K562 (cell line): Measurements from ENCODE around the gene P2RX2. TPM values are rescaled to one million over a fixed set of nuclear protein-coding genes. Genes with fewer than 3 reads are reported as not detected.

Experiments
- ARID2 ChIP-seq: fragments of 450-650 bp; IDR thresholded peaks from 2 replicates; pipeline ENCODE4 v1.6.1; 2017; ENCODE audit warnings: antibody characterized with exemption, mild to moderate bottlenecking
- ATF1 ChIP-seq, 2 experiments: fragments of 450-650 bp in 1 of 2; IDR thresholded peaks; 2 replicates each; pipeline ENCODE4 v1.6.1; 2016; ENCODE audit warnings: missing compliant biosample characterization in 1 of 2, missing genetic modification characterization in 1 of 2
- CC2D1A ChIP-seq: fragments of 450-650 bp; IDR thresholded peaks from 2 replicates; pipeline ENCODE4 v1.6.1; 2017; ENCODE audit warnings: mild to moderate bottlenecking
- EP300 ChIP-seq: IDR thresholded peaks from 2 replicates; pipeline ENCODE4 v1.6.1; 2012; ENCODE audit warnings: low read length, improper control_type of control experiment
- GABPA ChIP-seq: fragments of 200-800 bp; sonication (Bioruptor generic); conservative IDR thresholded peaks from 2 replicates; pipeline ENCODE4 v1.6.1; 2016; ENCODE audit warnings: low read depth, missing genetic modification characterization, missing compliant biosample characterization
- GTF2F1 ChIP-seq: IDR thresholded peaks from 2 replicates; pipeline ENCODE4 v1.6.1; 2011; ENCODE audit warnings: low read depth, low read length, improper control_type of control experiment
- LCOR ChIP-seq: sonication (generic); formaldehyde crosslinking; IDR thresholded peaks from 2 replicates; pipeline ENCODE4 v1.8.0; 2022; ENCODE audit warnings: mild to moderate bottlenecking, missing genetic modification reagents
- MECOM ChIP-seq: fragments of 250-450 bp; sonication (Bioruptor Pico); IDR thresholded peaks from 2 replicates; pipeline ENCODE4 v1.8.0; 2022; ENCODE audit warnings: inconsistent platforms
- MED1 ChIP-seq: sonication (generic); formaldehyde crosslinking; IDR thresholded peaks from 2 replicates; pipeline ENCODE4 v1.8.1; 2023; ENCODE audit warnings: missing genetic modification reagents, borderline replicate concordance
- MXI1 ChIP-seq: IDR thresholded peaks from 2 replicates; pipeline ENCODE4 v1.6.1; 2011; ENCODE audit warnings: low read depth, mild to moderate bottlenecking, improper control_type of control experiment, low read length
- NR4A1 ChIP-seq, 2 experiments: fragments of 250-450 bp in 1 of 2; fragments of 450-650 bp in 1 of 2; sonication (Bioruptor Pico) in 1 of 2; IDR thresholded peaks; 2 replicates each; pipeline versions ENCODE4 v1.4.0 to v1.6.1; 2016 to 2020; ENCODE audit warnings: mild to moderate bottlenecking in 2 of 2, missing compliant biosample characterization in 1 of 2, missing genetic modification characterization in 1 of 2, moderate library complexity in 1 of 2
- SRSF7 ChIP-seq: fragments of 200-400 bp; formaldehyde crosslinking; optimal IDR thresholded peaks from 2 replicates; pipeline ENCODE3; 2017; ENCODE audit warnings: mild to moderate bottlenecking, low read depth, low read length
- TAF7 ChIP-seq: fragments of 450-650 bp; IDR thresholded peaks from 2 replicates; pipeline ENCODE4 v1.6.1; 2016; ENCODE audit warnings: missing genetic modification characterization, missing compliant biosample characterization
- UBTF ChIP-seq, 2 experiments: IDR thresholded peaks; 2 replicates each; pipeline ENCODE4 v1.6.1; 2012; ENCODE audit warnings: improper control_type of control experiment in 2 of 2, low read depth in 2 of 2, low read length in 2 of 2, borderline replicate concordance in 1 of 2
- YY1 ChIP-seq, 3 experiments: IDR thresholded peaks; 2 replicates each; pipeline ENCODE4 v1.6.1; 2011; ENCODE audit warnings: low read length in 2 of 3, mild to moderate bottlenecking in 2 of 3, moderate library complexity in 2 of 3, borderline replicate concordance in 1 of 3, control low read depth in 1 of 3, low read depth in 1 of 3; ENCODE audit not compliant: insufficient read depth in 3 of 3, insufficient replicate concordance in 2 of 3, control insufficient read depth in 1 of 3, insufficient read length in 1 of 3; ENCODE audit errors: extremely low read depth in 1 of 3
- ZBTB33 ChIP-seq: sonication (generic); formaldehyde crosslinking; IDR thresholded peaks from 2 replicates; pipeline ENCODE4 v1.8.1; 2023; ENCODE audit warnings: mild to moderate bottlenecking, missing genetic modification reagents
- ZC3H8 ChIP-seq: fragments of 450-650 bp; IDR thresholded peaks from 2 replicates; pipeline ENCODE4 v1.6.1; 2017
- ZNF445 ChIP-seq: fragments of 250-450 bp; sonication (Bioruptor Pico); IDR thresholded peaks from 2 replicates; pipeline ENCODE4 v1.4.0; 2020; ENCODE audit warnings: low read depth, mild to moderate bottlenecking, moderate library complexity
- ZNF644 ChIP-seq: fragments of 200-800 bp; sonication (Bioruptor generic); IDR thresholded peaks from 2 replicates; pipeline ENCODE4 v1.6.1; 2016; ENCODE audit warnings: low read depth, missing genetic modification characterization, missing compliant biosample characterization
- ZZZ3 ChIP-seq: fragments of 450-650 bp; IDR thresholded peaks from 2 replicates; pipeline ENCODE4 v1.6.1; 2016; ENCODE audit warnings: antibody characterized with exemption, mild to moderate bottlenecking, moderate library complexity
- polyA plus RNA-seq, 8 experiments: library from polyadenylated mRNA; depleted of rRNA in 4 of 8; stranded (reverse) in 5 of 8; unstranded in 3 of 8; fragments of >200 nt; fragmentation: Nextera tagmentation in 2 of 8; fragmentation: Illumina TruSeq in 1 of 8; extraction: Ambion mirVana in 2 of 8; extraction: Trizol in 1 of 8; gene quantifications; 2 replicates each; pipeline versions ENCODE4 v1.2.1 to v1.2.3, GENCODE V29; 2011 to 2014; ENCODE audit warnings: inconsistent platforms in 1 of 8, missing spikeins in 1 of 8
- total RNA-seq, 7 experiments: library from RNA; depleted of rRNA in 6 of 7; stranded (reverse); fragments of >200 nt in 6 of 7; fragmentation: Illumina TruSeq in 2 of 7; extraction: Trizol in 2 of 7; gene quantifications; 2 replicates each; pipeline versions ENCODE4 v1.2.1 to v1.2.3, GENCODE V29; 2011 to 2021; ENCODE audit warnings: low replicate concordance in 1 of 7
- TF ChIP-seq, protein P1 (sequence below): sonication (generic); formaldehyde crosslinking; IDR thresholded peaks from 2 replicates; pipeline ENCODE4 v1.8.0; 2022; ENCODE audit warnings: missing genetic modification reagents, mild to moderate bottlenecking, borderline replicate concordance

P2RX2 gene
- total and polyA plus RNA-seq, 9 of the 15 experiments (the other 6 are each of a cell fraction or from before 2014, with no cell fraction given) = not detected

DNA sequence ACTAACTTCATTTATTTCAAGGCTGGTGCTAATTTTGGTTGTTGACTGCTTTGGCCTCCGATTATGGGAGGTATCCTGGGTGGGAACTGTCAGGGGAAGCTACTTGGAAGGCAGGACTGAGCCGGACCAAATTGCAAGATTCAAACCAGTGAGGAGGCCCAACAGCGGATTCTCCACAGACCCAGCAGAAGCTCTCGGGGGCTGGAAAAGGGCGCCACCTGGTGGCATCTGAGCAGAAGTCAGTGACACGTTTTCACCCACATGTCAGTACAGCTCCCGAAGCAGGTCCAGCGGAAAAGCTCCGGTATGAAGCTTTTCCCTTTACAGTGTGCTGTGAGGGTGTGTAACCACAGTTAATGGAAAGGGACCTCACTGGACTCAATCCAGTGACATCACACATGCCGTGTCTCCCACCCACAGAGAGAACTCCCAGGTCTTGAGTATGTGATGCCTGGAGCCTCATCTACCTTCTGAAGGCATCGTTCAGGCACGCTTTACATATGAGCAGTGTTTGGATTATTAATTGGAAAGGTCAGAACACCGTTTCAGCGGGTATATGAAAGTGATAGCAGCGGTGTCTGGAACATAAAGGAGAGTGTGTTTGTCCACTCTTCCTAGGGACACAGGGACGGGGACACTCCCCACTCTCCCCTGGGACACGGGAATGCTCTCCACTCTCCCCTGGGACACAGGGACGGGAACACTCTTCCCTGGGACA lies 3.6 kb upstream of the P2RX2 start (continued):
- TF ChIP-seq, protein P1, sequence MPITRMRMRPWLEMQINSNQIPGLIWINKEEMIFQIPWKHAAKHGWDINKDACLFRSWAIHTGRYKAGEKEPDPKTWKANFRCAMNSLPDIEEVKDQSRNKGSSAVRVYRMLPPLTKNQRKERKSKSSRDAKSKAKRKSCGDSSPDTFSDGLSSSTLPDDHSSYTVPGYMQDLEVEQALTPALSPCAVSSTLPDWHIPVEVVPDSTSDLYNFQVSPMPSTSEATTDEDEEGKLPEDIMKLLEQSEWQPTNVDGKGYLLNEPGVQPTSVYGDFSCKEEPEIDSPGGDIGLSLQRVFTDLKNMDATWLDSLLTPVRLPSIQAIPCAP (CRISPR knock-in tag) = no peak
- no peak for TF ChIP-seq ZNF445 (CRISPR knock-in tag)
- TF ChIP-seq ZNF644 (tag) = no peak
- no peak for TF ChIP-seq UBTF (IDR thresholded peaks at IDR 0.05; ENCODE audit: borderline replicate concordance in 1 of 2, low read depth in 2 of 2, low read length in 2 of 2)
- TF ChIP-seq ZZZ3 = no peak
- no peak for TF ChIP-seq MED1
- TF ChIP-seq CC2D1A = peak; percentile 72
- TF ChIP-seq MECOM = no peak
- TF ChIP-seq GTF2F1 = no peak
- TF ChIP-seq LCOR (CRISPR knock-in tag) = no peak
- TF ChIP-seq GABPA (tag) = no peak
- no peak for TF ChIP-seq TAF7 (tag)
- TF ChIP-seq NR4A1 (CRISPR knock-in tag; IDR thresholded peaks at IDR 0.05) = no peak
- TF ChIP-seq NR4A1 (tag; IDR thresholded peaks at IDR 0.05) = no peak
- peak; percentile 21; the same call in 1 of the 2 replicates for TF ChIP-seq ZBTB33 (CRISPR knock-in tag)
- TF ChIP-seq EP300 = no peak
- peak in 1 of 3 experiments; percentile 31 for TF ChIP-seq YY1 (IDR thresholded peaks at IDR 0.05; ENCODE audit: borderline replicate concordance in 1 of 3, control insufficient read depth in 1 of 3, extremely low read depth in 1 of 3, insufficient read depth in 3 of 3, insufficient read length in 1 of 3, insufficient replicate concordance in 2 of 3, low read depth in 1 of 3, low read length in 2 of 3)
- TF ChIP-seq ARID2 = 0 out of 2 replicates have a peak, but pooled peaks have one; percentile 35
- TF ChIP-seq SRSF7 = no peak
- TF ChIP-seq ATF1 (CRISPR knock-in tag; IDR thresholded peaks at IDR 0.05) = no peak
- TF ChIP-seq ATF1 (tag; IDR thresholded peaks at IDR 0.05) = peak; percentile 39; the same call in 1 of the 2 replicates
- no peak for TF ChIP-seq ZC3H8
- no peak for TF ChIP-seq MXI1
